C4-2B (cell line): ENCODE measurements around the gene BUD13.

Experiments
- H3K27ac ChIP-seq: fragments of 450-650 bp; 2 replicates; pipeline ENCODE4 v1.5.1; 2017
- ZFX ChIP-seq: fragments of 450-650 bp; IDR thresholded peaks from 2 replicates; pipeline ENCODE4 v1.6.1; 2017
- TF ChIP-seq, protein P1 (sequence below): fragments of 450-650 bp; conservative IDR thresholded peaks from 2 replicates; pipeline ENCODE4 v1.5.1; 2017; ENCODE audit warnings: mild to moderate bottlenecking

Gene BUD13

DNA sequence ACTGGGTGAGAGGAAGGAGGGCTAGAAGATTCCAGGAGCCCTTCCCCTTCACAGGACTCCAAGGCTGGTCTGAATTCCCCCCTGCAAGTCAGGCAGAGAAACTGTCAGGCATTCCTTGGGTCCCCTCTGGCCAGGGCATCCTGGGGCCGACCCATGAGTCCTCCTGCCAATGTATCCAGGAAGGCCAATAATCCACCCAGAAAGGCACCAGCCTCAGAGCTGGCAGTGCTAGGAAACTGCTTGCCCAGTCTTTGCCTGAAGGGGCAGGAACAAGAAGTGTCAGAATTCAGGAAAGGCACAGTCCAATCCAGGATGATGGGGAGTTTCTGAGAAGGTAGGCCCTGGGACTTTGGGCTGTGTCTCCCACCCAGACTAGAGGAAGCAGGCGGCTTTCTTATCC is 41.0 kb downstream of the BUD13 start:
- no peak overlapping the region for H3K27ac ChIP-seq
- no peak for TF ChIP-seq ZFX
- TF ChIP-seq, protein P1, sequence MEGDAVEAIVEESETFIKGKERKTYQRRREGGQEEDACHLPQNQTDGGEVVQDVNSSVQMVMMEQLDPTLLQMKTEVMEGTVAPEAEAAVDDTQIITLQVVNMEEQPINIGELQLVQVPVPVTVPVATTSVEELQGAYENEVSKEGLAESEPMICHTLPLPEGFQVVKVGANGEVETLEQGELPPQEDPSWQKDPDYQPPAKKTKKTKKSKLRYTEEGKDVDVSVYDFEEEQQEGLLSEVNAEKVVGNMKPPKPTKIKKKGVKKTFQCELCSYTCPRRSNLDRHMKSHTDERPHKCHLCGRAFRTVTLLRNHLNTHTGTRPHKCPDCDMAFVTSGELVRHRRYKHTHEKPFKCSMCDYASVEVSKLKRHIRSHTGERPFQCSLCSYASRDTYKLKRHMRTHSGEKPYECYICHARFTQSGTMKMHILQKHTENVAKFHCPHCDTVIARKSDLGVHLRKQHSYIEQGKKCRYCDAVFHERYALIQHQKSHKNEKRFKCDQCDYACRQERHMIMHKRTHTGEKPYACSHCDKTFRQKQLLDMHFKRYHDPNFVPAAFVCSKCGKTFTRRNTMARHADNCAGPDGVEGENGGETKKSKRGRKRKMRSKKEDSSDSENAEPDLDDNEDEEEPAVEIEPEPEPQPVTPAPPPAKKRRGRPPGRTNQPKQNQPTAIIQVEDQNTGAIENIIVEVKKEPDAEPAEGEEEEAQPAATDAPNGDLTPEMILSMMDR = no peak

DNA sequence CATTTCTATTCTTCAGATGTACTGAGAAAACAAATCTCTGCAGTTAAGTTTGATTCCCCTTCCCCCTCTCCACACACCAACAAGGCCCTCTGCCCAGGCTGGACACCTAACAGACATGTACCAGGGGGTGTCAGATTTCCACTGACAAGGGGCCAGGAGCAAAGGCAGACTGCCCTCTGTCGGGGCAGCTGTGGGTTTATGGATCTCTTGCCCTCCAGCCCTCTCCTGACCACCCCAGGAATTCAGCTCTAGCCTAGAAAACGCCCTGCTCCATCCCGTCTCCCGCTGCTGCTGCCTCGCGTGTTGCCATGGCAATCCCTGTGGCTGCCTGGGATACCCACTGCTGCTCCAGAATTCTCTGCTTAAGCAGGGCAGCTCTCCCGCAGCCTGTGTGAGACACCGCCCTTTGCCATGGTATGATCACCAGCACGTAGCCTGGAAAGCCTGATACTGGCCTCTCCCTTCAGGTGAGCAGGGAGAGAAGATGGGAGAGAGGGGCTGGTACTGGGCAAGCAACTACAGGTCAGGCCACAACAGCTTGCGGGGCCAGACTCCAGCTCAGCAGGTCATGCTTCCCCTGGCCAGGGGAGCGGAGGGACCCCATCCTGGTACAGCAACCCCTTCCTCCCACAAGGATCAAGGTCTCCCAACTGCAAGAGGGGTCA is 41.6 kb downstream of the BUD13 start:
- no peak overlapping the region for H3K27ac ChIP-seq
- TF ChIP-seq, protein P1 = no peak
- TF ChIP-seq ZFX = no peak

DNA sequence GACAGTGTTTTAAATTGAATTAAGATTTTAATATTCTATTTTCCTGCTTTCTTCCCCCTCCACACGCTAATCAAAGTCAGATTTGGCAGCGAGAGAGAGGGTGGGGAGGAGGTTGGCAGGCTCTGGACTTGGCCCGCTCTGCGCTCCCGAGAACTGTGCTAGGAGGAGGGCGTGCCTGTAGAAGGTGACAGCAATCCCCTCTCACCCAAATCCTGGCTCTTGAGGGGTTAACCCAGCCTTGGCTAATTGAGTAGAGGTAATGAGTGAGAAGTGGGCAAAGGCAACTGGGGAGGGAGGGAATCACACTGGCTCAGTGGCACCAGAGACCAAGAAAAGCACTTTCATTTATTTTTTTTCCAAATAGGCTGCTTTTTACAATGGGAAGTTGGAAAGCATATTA is 42.2 kb downstream of the BUD13 start:
- TF ChIP-seq ZFX = no peak
- TF ChIP-seq, protein P1 = no peak
- no peak overlapping the region for H3K27ac ChIP-seq

DNA sequence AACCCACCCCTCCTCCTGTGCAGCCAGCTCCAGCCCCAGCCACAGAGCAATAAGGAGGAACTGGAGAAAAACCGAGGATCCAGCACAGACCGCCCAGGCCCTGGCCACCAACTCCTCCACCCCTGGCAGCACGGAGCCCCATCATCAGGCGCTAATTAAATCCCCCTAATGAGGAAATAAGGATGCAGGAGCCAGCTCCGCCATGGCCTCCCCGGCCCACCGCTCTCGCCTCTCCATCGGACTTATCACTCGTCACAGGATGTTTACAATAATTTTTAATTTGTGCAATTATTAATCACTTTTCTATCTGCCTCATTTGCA is 42.6 kb downstream of the BUD13 start:
- no peak overlapping the region for H3K27ac ChIP-seq
- no peak for TF ChIP-seq ZFX
- TF ChIP-seq, protein P1 = no peak

DNA sequence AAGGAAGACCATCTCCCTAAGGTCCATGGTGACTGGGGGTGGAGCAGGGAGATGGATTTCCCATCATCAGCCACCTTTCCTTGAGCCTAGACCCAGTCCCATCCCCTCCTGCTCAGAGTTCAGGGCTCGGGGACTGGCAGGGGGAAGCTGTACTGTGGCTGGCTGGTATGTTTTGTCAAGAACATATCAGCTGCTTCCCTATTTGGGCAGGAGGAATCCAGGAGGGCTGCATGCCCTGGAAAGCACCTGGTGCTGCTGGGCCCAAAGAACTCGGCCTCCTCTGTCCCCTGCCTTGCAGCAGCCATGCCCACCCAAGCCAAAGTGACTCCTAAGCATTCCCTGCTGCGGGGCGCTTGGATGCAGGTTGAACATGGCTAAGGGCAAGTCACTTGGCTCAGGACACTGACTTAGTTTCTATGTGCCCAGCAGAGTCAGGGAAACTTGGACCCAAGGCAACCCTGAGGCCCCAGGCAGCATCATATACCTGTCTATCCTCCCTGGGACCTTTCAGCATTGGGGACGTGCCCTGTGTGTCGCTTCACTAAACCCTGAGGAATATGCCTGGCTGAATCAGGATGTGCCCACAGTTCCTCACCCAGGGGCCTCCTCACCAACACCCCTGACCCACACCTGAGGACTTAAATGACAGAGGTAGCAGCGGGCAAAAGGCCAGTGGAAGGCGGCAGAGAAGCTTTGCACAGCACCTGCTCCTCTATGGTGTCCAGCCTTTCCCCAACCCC is 43.1 kb downstream of the BUD13 start:
- TF ChIP-seq, protein P1 = no peak
- no peak for TF ChIP-seq ZFX
- no peak overlapping the region for H3K27ac ChIP-seq

DNA sequence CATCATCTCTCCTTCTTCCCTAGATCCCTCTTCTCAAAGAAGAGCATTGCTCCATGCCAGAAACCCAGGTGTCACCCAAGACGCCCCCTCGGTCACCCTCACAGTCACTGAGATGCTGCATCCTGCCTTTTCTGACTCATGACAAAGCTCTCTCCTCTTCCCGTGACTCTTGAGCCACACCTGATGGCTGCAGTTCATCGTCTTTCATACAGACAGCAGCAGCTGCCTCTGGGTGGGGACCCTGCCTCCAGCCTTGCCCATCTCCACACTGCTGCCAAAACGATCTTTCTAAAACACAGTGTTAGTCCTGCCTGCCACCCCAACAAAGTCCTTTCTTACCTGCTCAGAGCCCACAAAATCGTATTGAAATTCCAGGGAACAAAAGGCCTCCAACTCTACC is 44.8 kb downstream of the BUD13 start:
- TF ChIP-seq ZFX = no peak
- TF ChIP-seq, protein P1 = no peak
- H3K27ac ChIP-seq = no peak overlapping the region

DNA sequence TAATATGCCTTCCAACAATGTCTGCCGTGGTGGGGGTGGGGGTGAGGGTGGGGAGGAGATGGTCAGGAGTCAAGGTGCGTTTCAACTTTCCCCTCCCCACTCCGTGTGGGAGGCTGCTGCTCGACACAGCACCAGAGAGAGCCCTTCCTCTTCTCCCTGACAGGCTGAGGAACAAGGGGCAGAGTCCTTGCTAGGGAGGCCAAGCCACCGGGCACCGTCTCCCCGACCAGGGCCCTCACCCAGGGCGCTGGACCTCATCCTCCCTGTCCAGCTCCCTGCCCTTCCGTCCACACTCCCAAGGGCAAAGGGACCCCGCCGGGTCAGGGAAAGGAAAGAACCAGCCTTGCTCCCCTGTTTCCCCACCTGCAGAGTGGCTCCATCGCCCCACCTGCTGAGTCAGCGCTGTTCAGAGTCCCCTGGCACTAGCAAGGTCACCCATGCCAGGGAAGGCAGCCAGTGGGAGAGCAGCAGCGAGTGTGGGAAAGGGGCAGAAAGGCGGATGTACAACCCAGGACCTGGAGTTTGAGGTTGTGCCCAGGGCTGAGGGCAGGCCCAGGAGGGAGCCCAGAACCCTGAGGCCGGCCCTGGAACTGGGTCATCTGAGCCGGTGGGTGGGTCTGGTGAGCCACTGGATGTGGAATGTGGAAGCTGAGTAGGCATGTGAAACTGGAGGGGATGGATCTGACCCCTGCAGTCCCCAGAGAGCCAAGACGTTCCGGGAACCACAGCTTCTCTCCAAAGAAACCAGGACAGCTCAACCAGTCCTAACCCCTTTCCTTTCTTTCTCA is 47.2 kb downstream of the BUD13 start:
- no peak for TF ChIP-seq ZFX
- TF ChIP-seq, protein P1 = no peak
- H3K27ac ChIP-seq = no peak overlapping the region
